HepG2 (cell line): ENCODE data around the gene MEPE.

ENCODE experiments used
- HOXA7 ChIP-seq: sonication (generic); formaldehyde crosslinking; IDR thresholded peaks from 2 replicates; pipeline ENCODE4 v1.8.1; 2022; ENCODE audit warnings: mild to moderate bottlenecking, missing genetic modification reagents, moderate library complexity
- JUN ChIP-seq: sonication (generic); formaldehyde crosslinking; IDR thresholded peaks from 2 replicates; pipeline ENCODE4 v1.4.0; 2020; ENCODE audit warnings: mild to moderate bottlenecking, missing genetic modification reagents
- MAFK ChIP-seq, 2 experiments: IDR thresholded peaks in 1 of 2; conservative IDR thresholded peaks in 1 of 2; 2 replicates each; pipeline ENCODE4 v1.6.1; 2011; ENCODE audit warnings: improper control_type of control experiment in 2 of 2, low read length in 2 of 2
- RNF219 ChIP-seq: sonication (generic); formaldehyde crosslinking; IDR thresholded peaks from 2 replicates; pipeline ENCODE4 v1.5.0; 2020; ENCODE audit warnings: mild to moderate bottlenecking, missing genetic modification reagents
- TBL1XR1 ChIP-seq: fragments of 150-350 bp; IDR thresholded peaks from 2 replicates; pipeline ENCODE4 v1.6.1; 2014; ENCODE audit warnings: borderline replicate concordance, low read length; ENCODE audit not compliant: partially characterized antibody
- UBTF ChIP-seq: sonication (generic); formaldehyde crosslinking; IDR thresholded peaks from 2 replicates; pipeline ENCODE4 v1.4.0; 2020; ENCODE audit warnings: mild to moderate bottlenecking, missing genetic modification reagents

- TF ChIP-seq MAFK (conservative IDR thresholded peaks at IDR 0.05 in 1 of 2, IDR thresholded peaks at IDR 0.05 in 1 of 2; ENCODE audit: low read length in 2 of 2) (no peak), JUN (no peak), RNF219 (no peak), TBL1XR1 (no peak), HOXA7 (CRISPR knock-in tag) (no peak), UBTF (CRISPR knock-in tag) (no peak)
Observed at GRCh38 chr4:87862236-87862635, 29.5 kb downstream of the MEPE start.
